GM04503 (cell line): ENCODE results near the gene RAB2B.

Experiments used
- DNase-seq: peaks from one replicate; pipeline ENCODE4 v3.0.0-alpha.2; 2012; ENCODE audit warnings: low read depth

RAB2B gene

GRCh38 chr14:21476925-21477681 is at the start of gene RAB2B, which contains the start of gene TOX4:
Gene RAB2B, minus strand, starts transcription at chr14:21476959. Its CDS starts 87 bp downstream, at chr14:21476872.
Gene TOX4, plus strand, starts transcription at chr14:21477195. Its CDS starts 84 bp downstream, at chr14:21477279.
- DNase-seq, result peak; percentile 92

- no peak for DNase-seq
Observed at GRCh38 chr14:21525962-21526671, 49.4 kb upstream of the RAB2B start, which contains the start of gene SALL2. Gene SALL2, minus strand, starts transcription at chr14:21526346. Its CDS starts 219 bp downstream, at chr14:21526127.

- DNase-seq, result no peak
Observed at GRCh38 chr14:21525571-21525961, 48.8 kb upstream of the RAB2B start.

GRCh38 chr14:21524575-21525490 is 48.1 kb upstream of the RAB2B start:
- no peak for DNase-seq

GRCh38 chr14:21523203-21523602 is 46.4 kb upstream of the RAB2B start:
- DNase-seq, result no peak

- peak; percentile 70 for DNase-seq
Observed at GRCh38 chr14:21521501-21521900, 44.7 kb upstream of the RAB2B start.

- DNase-seq, result no peak
Observed at GRCh38 chr14:21520767-21521166, 44.0 kb upstream of the RAB2B start.

GRCh38 chr14:21518725-21519124 is 42.0 kb upstream of the RAB2B start:
- DNase-seq, result no peak

- DNase-seq, result no peak
Observed at GRCh38 chr14:21514341-21514740, 37.6 kb upstream of the RAB2B start.

- peak; percentile 99 for DNase-seq
Observed at GRCh38 chr14:21510735-21511657, 34.2 kb upstream of the RAB2B start, which contains the start of gene METTL3. Gene METTL3, minus strand, starts transcription at chr14:21511340. Its CDS starts 117 bp downstream, at chr14:21511223.

GRCh38 chr14:21509432-21510143 is 32.8 kb upstream of the RAB2B start:
- DNase-seq, result no peak

GRCh38 chr14:21506557-21506956 is 29.8 kb upstream of the RAB2B start:
- no peak for DNase-seq

- DNase-seq, result no peak
Observed at GRCh38 chr14:21505012-21505553, 28.3 kb upstream of the RAB2B start.

GRCh38 chr14:21503376-21503775 is 26.6 kb upstream of the RAB2B start:
- no peak for DNase-seq

GRCh38 chr14:21501568-21501967 is 24.8 kb upstream of the RAB2B start:
- no peak for DNase-seq

- DNase-seq, result no peak
Observed at GRCh38 chr14:21498540-21499526, 22.1 kb upstream of the RAB2B start.

GRCh38 chr14:21496453-21496852 is 19.7 kb upstream of the RAB2B start:
- DNase-seq, result no peak

GRCh38 chr14:21494902-21495762 is 18.4 kb upstream of the RAB2B start:
- DNase-seq, result no peak
